SK-N-SH treated with all-trans-retinoic acid at 6 μM for 48 hours (cell line): ENCODE results near the gene RNASE8.
A peak's percentile ranks its signal among the peaks of the same experiment; 100 is the strongest.

Experiments used
- ATAC-seq: fragments of 200-7000 bp; cut with Tn5 transposase; 3 replicates; pipeline ENCODE4 v1.9.1; 2020; ENCODE audit warnings: mild to moderate bottlenecking, moderate library complexity
- BACH2 ChIP-seq: fragments of 250-450 bp; sonication (Bioruptor Pico); IDR thresholded peaks from 2 replicates; pipeline ENCODE4 v1.9.0; 2021; ENCODE audit warnings: mild to moderate bottlenecking, borderline replicate concordance
- CSDC2 ChIP-seq: fragments of 250-450 bp; sonication (Bioruptor Pico); IDR thresholded peaks from 2 replicates; pipeline ENCODE4 v1.5.0; 2020; ENCODE audit warnings: mild to moderate bottlenecking, moderate library complexity
- GLIS3 ChIP-seq: fragments of 250-450 bp; sonication (Bioruptor Pico); IDR thresholded peaks from 2 replicates; pipeline ENCODE4 v1.5.0; 2020; ENCODE audit warnings: mild to moderate bottlenecking, moderate library complexity
- OSR1 ChIP-seq: fragments of 250-450 bp; sonication (Bioruptor Pico); IDR thresholded peaks from 2 replicates; pipeline ENCODE4 v1.8.0; 2022; ENCODE audit warnings: moderate library complexity, mild to moderate bottlenecking, inconsistent platforms
- PPARA ChIP-seq: fragments of 250-450 bp; sonication (Bioruptor Pico); IDR thresholded peaks from 2 replicates; pipeline ENCODE4 v1.5.0; 2020; ENCODE audit warnings: mild to moderate bottlenecking, borderline replicate concordance
- RARB ChIP-seq: fragments of 250-450 bp; sonication (Bioruptor Pico); IDR thresholded peaks from 2 replicates; pipeline ENCODE4 v1.8.0; 2021; ENCODE audit warnings: mild to moderate bottlenecking, moderate library complexity
- SNAI2 ChIP-seq: fragments of 250-450 bp; sonication (Bioruptor Pico); IDR thresholded peaks from 2 replicates; pipeline ENCODE4 v1.5.0; 2020; ENCODE audit warnings: mild to moderate bottlenecking, moderate library complexity
- TCF4 ChIP-seq: fragments of 250-450 bp; sonication (Bioruptor Pico); IDR thresholded peaks from 2 replicates; pipeline ENCODE4 v1.8.0; 2021; ENCODE audit warnings: mild to moderate bottlenecking, moderate library complexity, borderline replicate concordance
- TOX ChIP-seq: fragments of 250-450 bp; sonication (Bioruptor Pico); IDR thresholded peaks from 2 replicates; pipeline ENCODE4 v1.8.0; 2021; ENCODE audit warnings: mild to moderate bottlenecking, moderate library complexity, borderline replicate concordance
- ZC3H10 ChIP-seq: fragments of 250-450 bp; sonication (Bioruptor Pico); IDR thresholded peaks from 2 replicates; pipeline ENCODE4 v1.5.1; 2021; ENCODE audit warnings: mild to moderate bottlenecking, moderate library complexity
- ZFP30 ChIP-seq: fragments of 450-650 bp; formaldehyde crosslinking; IDR thresholded peaks from 2 replicates; pipeline ENCODE4 v1.5.0; 2022; ENCODE audit warnings: mild to moderate bottlenecking, moderate library complexity
- ZNF565 ChIP-seq: fragments of 450-650 bp; formaldehyde crosslinking; conservative IDR thresholded peaks from 2 replicates; pipeline ENCODE4 v1.5.0; 2020; ENCODE audit warnings: low read depth, mild to moderate bottlenecking, moderate library complexity
- ZNF8 ChIP-seq: fragments of 450-650 bp; formaldehyde crosslinking; IDR thresholded peaks from 2 replicates; pipeline ENCODE4 v1.5.0; 2020; ENCODE audit warnings: mild to moderate bottlenecking, moderate library complexity
- TF ChIP-seq, protein P1 (sequence below): fragments of 250-450 bp; sonication (Bioruptor Pico); IDR thresholded peaks from 2 replicates; pipeline ENCODE4 v1.5.1; 2021; ENCODE audit warnings: mild to moderate bottlenecking, moderate library complexity
- TF ChIP-seq, protein P2 (sequence below): fragments of 250-450 bp; sonication (Bioruptor Pico); IDR thresholded peaks from 2 replicates; pipeline ENCODE4 v1.5.0; 2020; ENCODE audit warnings: mild to moderate bottlenecking, moderate library complexity
- TF ChIP-seq, protein P3 (sequence below): fragments of 250-450 bp; sonication (Bioruptor Pico); IDR thresholded peaks from 2 replicates; pipeline ENCODE4 v1.5.1; 2020; ENCODE audit warnings: low read depth, mild to moderate bottlenecking, moderate library complexity
- TF ChIP-seq, protein P4 (sequence below): fragments of 250-450 bp; sonication (Bioruptor Pico); IDR thresholded peaks from 2 replicates; pipeline ENCODE4 v1.8.0; 2020; ENCODE audit warnings: mild to moderate bottlenecking, moderate library complexity, borderline replicate concordance
- TF ChIP-seq, protein P5 (sequence below): fragments of 250-450 bp; sonication (Bioruptor Pico); IDR thresholded peaks from 2 replicates; pipeline ENCODE4 v1.8.0; 2021; ENCODE audit warnings: low read depth, mild to moderate bottlenecking, moderate library complexity, borderline replicate concordance

RNASE8 gene

GRCh38 chr14:21091821-21092272 is 34.2 kb downstream of the RNASE8 start:
- no peak for ATAC-seq
- TF ChIP-seq, protein P1, sequence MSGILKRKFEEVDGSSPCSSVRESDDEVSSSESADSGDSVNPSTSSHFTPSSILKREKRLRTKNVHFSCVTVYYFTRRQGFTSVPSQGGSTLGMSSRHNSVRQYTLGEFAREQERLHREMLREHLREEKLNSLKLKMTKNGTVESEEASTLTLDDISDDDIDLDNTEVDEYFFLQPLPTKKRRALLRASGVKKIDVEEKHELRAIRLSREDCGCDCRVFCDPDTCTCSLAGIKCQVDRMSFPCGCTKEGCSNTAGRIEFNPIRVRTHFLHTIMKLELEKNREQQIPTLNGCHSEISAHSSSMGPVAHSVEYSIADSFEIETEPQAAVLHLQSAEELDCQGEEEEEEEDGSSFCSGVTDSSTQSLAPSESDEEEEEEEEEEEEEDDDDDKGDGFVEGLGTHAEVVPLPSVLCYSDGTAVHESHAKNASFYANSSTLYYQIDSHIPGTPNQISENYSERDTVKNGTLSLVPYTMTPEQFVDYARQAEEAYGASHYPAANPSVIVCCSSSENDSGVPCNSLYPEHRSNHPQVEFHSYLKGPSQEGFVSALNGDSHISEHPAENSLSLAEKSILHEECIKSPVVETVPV (CRISPR knock-in tag), result no peak
- TF ChIP-seq, protein P2, sequence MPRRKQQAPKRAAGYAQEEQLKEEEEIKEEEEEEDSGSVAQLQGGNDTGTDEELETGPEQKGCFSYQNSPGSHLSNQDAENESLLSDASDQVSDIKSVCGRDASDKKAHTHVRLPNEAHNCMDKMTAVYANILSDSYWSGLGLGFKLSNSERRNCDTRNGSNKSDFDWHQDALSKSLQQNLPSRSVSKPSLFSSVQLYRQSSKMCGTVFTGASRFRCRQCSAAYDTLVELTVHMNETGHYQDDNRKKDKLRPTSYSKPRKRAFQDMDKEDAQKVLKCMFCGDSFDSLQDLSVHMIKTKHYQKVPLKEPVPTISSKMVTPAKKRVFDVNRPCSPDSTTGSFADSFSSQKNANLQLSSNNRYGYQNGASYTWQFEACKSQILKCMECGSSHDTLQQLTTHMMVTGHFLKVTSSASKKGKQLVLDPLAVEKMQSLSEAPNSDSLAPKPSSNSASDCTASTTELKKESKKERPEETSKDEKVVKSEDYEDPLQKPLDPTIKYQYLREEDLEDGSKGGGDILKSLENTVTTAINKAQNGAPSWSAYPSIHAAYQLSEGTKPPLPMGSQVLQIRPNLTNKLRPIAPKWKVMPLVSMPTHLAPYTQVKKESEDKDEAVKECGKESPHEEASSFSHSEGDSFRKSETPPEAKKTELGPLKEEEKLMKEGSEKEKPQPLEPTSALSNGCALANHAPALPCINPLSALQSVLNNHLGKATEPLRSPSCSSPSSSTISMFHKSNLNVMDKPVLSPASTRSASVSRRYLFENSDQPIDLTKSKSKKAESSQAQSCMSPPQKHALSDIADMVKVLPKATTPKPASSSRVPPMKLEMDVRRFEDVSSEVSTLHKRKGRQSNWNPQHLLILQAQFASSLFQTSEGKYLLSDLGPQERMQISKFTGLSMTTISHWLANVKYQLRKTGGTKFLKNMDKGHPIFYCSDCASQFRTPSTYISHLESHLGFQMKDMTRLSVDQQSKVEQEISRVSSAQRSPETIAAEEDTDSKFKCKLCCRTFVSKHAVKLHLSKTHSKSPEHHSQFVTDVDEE, result no peak
- TF ChIP-seq CSDC2 (CRISPR knock-in tag) (no peak), SNAI2 (CRISPR knock-in tag) (no peak), ZNF8 (CRISPR knock-in tag) (no peak), PPARA (CRISPR knock-in tag) (no peak), ZFP30 (CRISPR knock-in tag) (no peak), RARB (CRISPR knock-in tag) (no peak), OSR1 (CRISPR knock-in tag) (no peak)
- TF ChIP-seq, protein P3, sequence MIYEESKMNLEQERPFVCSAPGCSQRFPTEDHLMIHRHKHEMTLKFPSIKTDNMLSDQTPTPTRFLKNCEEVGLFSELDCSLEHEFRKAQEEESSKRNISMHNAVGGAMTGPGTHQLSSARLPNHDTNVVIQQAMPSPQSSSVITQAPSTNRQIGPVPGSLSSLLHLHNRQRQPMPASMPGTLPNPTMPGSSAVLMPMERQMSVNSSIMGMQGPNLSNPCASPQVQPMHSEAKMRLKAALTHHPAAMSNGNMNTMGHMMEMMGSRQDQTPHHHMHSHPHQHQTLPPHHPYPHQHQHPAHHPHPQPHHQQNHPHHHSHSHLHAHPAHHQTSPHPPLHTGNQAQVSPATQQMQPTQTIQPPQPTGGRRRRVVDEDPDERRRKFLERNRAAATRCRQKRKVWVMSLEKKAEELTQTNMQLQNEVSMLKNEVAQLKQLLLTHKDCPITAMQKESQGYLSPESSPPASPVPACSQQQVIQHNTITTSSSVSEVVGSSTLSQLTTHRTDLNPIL, result no peak

GRCh38 chr14:21092273-21093011 is 34.8 kb downstream of the RNASE8 start:
- peak; percentile 79 for ATAC-seq
- TF ChIP-seq ZNF565, result no peak
- no peak for TF ChIP-seq TOX (CRISPR knock-in tag)
- TF ChIP-seq SNAI2 (CRISPR knock-in tag), result no peak
- TF ChIP-seq CSDC2 (CRISPR knock-in tag), result 0 out of 2 replicates have a peak, but pooled peaks have one; percentile 16
- TF ChIP-seq ZC3H10 (CRISPR knock-in tag), result no peak
- no peak for TF ChIP-seq TCF4
- TF ChIP-seq, protein P3, result no peak
- TF ChIP-seq, protein P2, result 0 out of 2 replicates have a peak, but pooled peaks have one; percentile 29
- TF ChIP-seq BACH2 (CRISPR knock-in tag), result no peak
- TF ChIP-seq, protein P4, sequence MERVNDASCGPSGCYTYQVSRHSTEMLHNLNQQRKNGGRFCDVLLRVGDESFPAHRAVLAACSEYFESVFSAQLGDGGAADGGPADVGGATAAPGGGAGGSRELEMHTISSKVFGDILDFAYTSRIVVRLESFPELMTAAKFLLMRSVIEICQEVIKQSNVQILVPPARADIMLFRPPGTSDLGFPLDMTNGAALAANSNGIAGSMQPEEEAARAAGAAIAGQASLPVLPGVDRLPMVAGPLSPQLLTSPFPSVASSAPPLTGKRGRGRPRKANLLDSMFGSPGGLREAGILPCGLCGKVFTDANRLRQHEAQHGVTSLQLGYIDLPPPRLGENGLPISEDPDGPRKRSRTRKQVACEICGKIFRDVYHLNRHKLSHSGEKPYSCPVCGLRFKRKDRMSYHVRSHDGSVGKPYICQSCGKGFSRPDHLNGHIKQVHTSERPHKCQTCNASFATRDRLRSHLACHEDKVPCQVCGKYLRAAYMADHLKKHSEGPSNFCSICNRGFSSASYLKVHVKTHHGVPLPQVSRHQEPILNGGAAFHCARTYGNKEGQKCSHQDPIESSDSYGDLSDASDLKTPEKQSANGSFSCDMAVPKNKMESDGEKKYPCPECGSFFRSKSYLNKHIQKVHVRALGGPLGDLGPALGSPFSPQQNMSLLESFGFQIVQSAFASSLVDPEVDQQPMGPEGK (CRISPR knock-in tag), result no peak
- TF ChIP-seq GLIS3 (CRISPR knock-in tag), result peak; percentile 81; the same call in 1 of the 2 replicates
- TF ChIP-seq, protein P5, sequence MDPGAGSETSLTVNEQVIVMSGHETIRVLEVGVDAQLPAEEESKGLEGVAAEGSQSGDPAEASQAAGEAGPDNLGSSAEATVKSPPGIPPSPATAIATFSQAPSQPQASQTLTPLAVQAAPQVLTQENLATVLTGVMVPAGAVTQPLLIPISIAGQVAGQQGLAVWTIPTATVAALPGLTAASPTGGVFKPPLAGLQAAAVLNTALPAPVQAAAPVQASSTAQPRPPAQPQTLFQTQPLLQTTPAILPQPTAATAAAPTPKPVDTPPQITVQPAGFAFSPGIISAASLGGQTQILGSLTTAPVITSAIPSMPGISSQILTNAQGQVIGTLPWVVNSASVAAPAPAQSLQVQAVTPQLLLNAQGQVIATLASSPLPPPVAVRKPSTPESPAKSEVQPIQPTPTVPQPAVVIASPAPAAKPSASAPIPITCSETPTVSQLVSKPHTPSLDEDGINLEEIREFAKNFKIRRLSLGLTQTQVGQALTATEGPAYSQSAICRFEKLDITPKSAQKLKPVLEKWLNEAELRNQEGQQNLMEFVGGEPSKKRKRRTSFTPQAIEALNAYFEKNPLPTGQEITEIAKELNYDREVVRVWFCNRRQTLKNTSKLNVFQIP (CRISPR knock-in tag), result no peak
- TF ChIP-seq, all 23 proteins: peak for 3
